ENCODE measurements around the gene LRFN2.

DNA sequence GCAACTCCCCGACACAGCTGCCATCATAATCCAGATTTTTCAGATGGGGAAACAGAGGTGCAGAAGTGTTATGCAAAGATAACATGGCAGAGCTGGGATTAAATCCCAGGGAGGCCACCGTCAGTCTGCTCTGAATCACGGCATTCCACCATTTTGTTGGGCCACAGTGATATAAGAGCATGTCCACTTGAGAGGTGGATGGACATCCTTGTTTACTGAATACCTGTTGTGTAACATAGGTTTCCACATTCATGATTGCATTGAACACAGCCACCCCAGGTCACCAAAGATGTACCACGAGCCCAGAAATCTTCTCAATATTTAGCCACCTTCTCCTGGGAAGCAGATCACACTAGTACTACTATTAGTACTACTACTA lies 191.5 kb downstream of the LRFN2 start:
- TF ChIP-seq FOXM1 (IDR thresholded peaks at IDR 0.05; ENCODE audit: low read depth) (no peak), TAF1 (IDR thresholded peaks at IDR 0.05; ENCODE audit: borderline replicate concordance, low read depth, low read length) (no peak), RXRA (IDR thresholded peaks at IDR 0.05; ENCODE audit: borderline replicate concordance, low read depth) (no peak), RCOR1 (IDR thresholded peaks at IDR 0.05; ENCODE audit: low read length) (no peak), RFX5 (IDR thresholded peaks at IDR 0.05; ENCODE audit: low read length) (no peak), TCF12 (IDR thresholded peaks at IDR 0.05) (no peak), FOXJ3 (CRISPR knock-in tag; IDR thresholded peaks at IDR 0.05) (no peak)
- TF ChIP-seq, protein P1, sequence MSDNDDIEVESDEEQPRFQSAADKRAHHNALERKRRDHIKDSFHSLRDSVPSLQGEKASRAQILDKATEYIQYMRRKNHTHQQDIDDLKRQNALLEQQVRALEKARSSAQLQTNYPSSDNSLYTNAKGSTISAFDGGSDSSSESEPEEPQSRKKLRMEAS (IDR thresholded peaks at IDR 0.05; ENCODE audit: low read depth) = no peak
- TF ChIP-seq, protein P2, sequence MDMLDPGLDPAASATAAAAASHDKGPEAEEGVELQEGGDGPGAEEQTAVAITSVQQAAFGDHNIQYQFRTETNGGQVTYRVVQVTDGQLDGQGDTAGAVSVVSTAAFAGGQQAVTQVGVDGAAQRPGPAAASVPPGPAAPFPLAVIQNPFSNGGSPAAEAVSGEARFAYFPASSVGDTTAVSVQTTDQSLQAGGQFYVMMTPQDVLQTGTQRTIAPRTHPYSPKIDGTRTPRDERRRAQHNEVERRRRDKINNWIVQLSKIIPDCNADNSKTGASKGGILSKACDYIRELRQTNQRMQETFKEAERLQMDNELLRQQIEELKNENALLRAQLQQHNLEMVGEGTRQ (IDR thresholded peaks at IDR 0.05; ENCODE audit: borderline replicate concordance, low read depth, low read length) = no peak
- TF ChIP-seq, protein P3, sequence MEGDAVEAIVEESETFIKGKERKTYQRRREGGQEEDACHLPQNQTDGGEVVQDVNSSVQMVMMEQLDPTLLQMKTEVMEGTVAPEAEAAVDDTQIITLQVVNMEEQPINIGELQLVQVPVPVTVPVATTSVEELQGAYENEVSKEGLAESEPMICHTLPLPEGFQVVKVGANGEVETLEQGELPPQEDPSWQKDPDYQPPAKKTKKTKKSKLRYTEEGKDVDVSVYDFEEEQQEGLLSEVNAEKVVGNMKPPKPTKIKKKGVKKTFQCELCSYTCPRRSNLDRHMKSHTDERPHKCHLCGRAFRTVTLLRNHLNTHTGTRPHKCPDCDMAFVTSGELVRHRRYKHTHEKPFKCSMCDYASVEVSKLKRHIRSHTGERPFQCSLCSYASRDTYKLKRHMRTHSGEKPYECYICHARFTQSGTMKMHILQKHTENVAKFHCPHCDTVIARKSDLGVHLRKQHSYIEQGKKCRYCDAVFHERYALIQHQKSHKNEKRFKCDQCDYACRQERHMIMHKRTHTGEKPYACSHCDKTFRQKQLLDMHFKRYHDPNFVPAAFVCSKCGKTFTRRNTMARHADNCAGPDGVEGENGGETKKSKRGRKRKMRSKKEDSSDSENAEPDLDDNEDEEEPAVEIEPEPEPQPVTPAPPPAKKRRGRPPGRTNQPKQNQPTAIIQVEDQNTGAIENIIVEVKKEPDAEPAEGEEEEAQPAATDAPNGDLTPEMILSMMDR (IDR thresholded peaks at IDR 0.05) = no peak
- TF ChIP-seq, protein P4, sequence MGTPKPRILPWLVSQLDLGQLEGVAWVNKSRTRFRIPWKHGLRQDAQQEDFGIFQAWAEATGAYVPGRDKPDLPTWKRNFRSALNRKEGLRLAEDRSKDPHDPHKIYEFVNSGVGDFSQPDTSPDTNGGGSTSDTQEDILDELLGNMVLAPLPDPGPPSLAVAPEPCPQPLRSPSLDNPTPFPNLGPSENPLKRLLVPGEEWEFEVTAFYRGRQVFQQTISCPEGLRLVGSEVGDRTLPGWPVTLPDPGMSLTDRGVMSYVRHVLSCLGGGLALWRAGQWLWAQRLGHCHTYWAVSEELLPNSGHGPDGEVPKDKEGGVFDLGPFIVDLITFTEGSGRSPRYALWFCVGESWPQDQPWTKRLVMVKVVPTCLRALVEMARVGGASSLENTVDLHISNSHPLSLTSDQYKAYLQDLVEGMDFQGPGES (IDR thresholded peaks at IDR 0.05; ENCODE audit: low read depth, low read length) = no peak
